Upper lobe of right lung (tissue), 1 donor: ENCODE results near the gene PTGDR. TPM values are rescaled to one million over a fixed set of nuclear protein-coding genes. Genes with fewer than 3 reads are reported as not detected.

Experiments
- ATAC-seq: fragments of 200-7000 bp; cut with Tn5 transposase; one replicate; pipeline ENCODE4 v1.9.1; 2020; ENCODE audit warnings: mild to moderate bottlenecking, moderate library complexity
- DNase-seq: peaks from one replicate; pipeline ENCODE4 v3.0.0-alpha.2; 2020
- H3K27ac ChIP-seq: fragments of 200-600 bp; one replicate; pipeline ENCODE4 v1.8.0; 2022
- H3K27me3 ChIP-seq: fragments of 200-600 bp; one replicate; pipeline ENCODE4 v1.8.0; 2022; ENCODE audit warnings: mild to moderate bottlenecking
- H3K36me3 ChIP-seq: fragments of 200-600 bp; one replicate; pipeline ENCODE4 v1.8.0; 2022
- H3K4me1 ChIP-seq: fragments of 200-600 bp; one replicate; pipeline ENCODE4 v1.8.0; 2022
- H3K4me3 ChIP-seq: fragments of 200-600 bp; one replicate; pipeline ENCODE4 v1.8.0; 2022; ENCODE audit warnings: mild to moderate bottlenecking
- H3K9me3 ChIP-seq: fragments of 200-600 bp; one replicate; pipeline ENCODE4 v1.8.0; 2022
- CTCF ChIP-seq: fragments of 200-600 bp; IDR thresholded peaks from one replicate; pipeline ENCODE4 v1.8.0; 2022; ENCODE audit warnings: antibody characterized with exemption
- intact Hi-C: fragments of 100-400 bp; cut with DNase I; formaldehyde crosslinking; loops from one replicate; pipeline ENCODE4 v1.11.0; 2022
- total RNA-seq: library from RNA; stranded (reverse); fragmentation: NEBNext Ultra II Directional; extraction: Animal tissue kit (Norgen Biotek cat#: 25700); gene quantifications from one replicate; pipeline ENCODE4 v1.2.1, GENCODE V29; 2021
- donor health status: DM: no; HTN: yes; CAD: no; lungs with severe emphysema.

PTGDR gene
- total RNA-seq, 1 donor from 2014 or later, result 1.6 TPM

- no peak for ATAC-seq
These were observed 1.3 kb upstream of the PTGDR start for GRCh38 chr14:52266179-52266578.

GRCh38 chr14:52266782-52267181, 716 bp upstream of the PTGDR start:
- Histone ChIP-seq H3K36me3 (no peaks in the 10 kb centered on the region), H3K27me3 (peaks cover 27% of the 10 kb centered on the region), H3K4me1 (peaks cover 10% of the 10 kb centered on the region), H3K27ac (no peak overlapping the region), H3K9me3 (no peaks in the 10 kb centered on the region), H3K4me3 (no peak overlapping the region)
- no peak for ATAC-seq
- no peak for TF ChIP-seq CTCF
- intact Hi-C loops, result no loop called here
- no peak for DNase-seq

More at GRCh38 chr14:52266179-52266578, 1.3 kb upstream of the PTGDR start:
- Histone ChIP-seq H3K9me3 (no peaks in the 10 kb centered on the region), H3K4me1 (peaks cover 10% of the 10 kb centered on the region), H3K36me3 (no peaks in the 10 kb centered on the region), H3K4me3 (no peak overlapping the region), H3K27me3 (peaks cover 27% of the 10 kb centered on the region), H3K27ac (no peak overlapping the region)
- no peak for TF ChIP-seq CTCF
- intact Hi-C loops, result no loop called here
- no peak for DNase-seq

- Histone ChIP-seq H3K36me3 (no peaks in the 10 kb centered on the region), H3K9me3 (no peaks in the 10 kb centered on the region), H3K4me1 (peaks cover 10% of the 10 kb centered on the region), H3K4me3 (peak overlapping the region; percentile 47), H3K27ac (peak overlapping the region; percentile 36), H3K27me3 (peaks cover 27% of the 10 kb centered on the region)
- TF ChIP-seq CTCF, result no peak
- intact Hi-C loops, result no loop called here
- no peak for DNase-seq
- peak; percentile 39 for ATAC-seq
These were observed 972 bp downstream of the PTGDR start for GRCh38 chr14:52268279-52269061.

- H3K27ac ChIP-seq, result peak overlapping the region; percentile 11
- no peak for TF ChIP-seq CTCF
- H3K4me1 ChIP-seq, result peaks cover 10% of the 10 kb centered on the region
- no peak for ATAC-seq
- no peak for DNase-seq
- intact Hi-C loops, result no loop called here
- peaks cover 27% of the 10 kb centered on the region for H3K27me3 ChIP-seq
- H3K36me3 ChIP-seq, result no peaks in the 10 kb centered on the region
- H3K4me3 ChIP-seq, result peak overlapping the region; percentile 47
- no peaks in the 10 kb centered on the region for H3K9me3 ChIP-seq
These were observed 1.6 kb downstream of the PTGDR start for GRCh38 chr14:52269100-52269499.

- no peak for DNase-seq
- TF ChIP-seq CTCF, result no peak
- peaks cover 27% of the 10 kb centered on the region for H3K27me3 ChIP-seq
- peaks cover 10% of the 10 kb centered on the region for H3K4me1 ChIP-seq
- no peak overlapping the region for H3K27ac ChIP-seq
- no peaks in the 10 kb centered on the region for H3K9me3 ChIP-seq
- H3K36me3 ChIP-seq, result no peaks in the 10 kb centered on the region
- intact Hi-C loops, result no loop called here
- H3K4me3 ChIP-seq, result peak overlapping the region; percentile 47
- ATAC-seq, result no peak
These were observed 2.5 kb downstream of the PTGDR start for GRCh38 chr14:52269982-52270381.
